Fibroblast of peridontal ligament (primary cell): Measurements from ENCODE around the gene RFX5.
"Not testable (repeated sequence)": the region's sequence is repeated elsewhere in the genome, so short reads cannot be mapped to it uniquely, and the experiment has no call there.

Experiments
- DNase-seq: peaks from one replicate; pipeline ENCODE4 v3.0.0-alpha.2; 2010; ENCODE audit errors: extremely low read depth

Gene RFX5

GRCh38 chr1:151362308-151363155 is 15.5 kb upstream of the RFX5 start:
- no peak for DNase-seq

- DNase-seq = no peak
These were observed 14.8 kb upstream of the RFX5 start for GRCh38 chr1:151361883-151362282.

GRCh38 chr1:151356696-151357095 is 9.6 kb upstream of the RFX5 start:
- DNase-seq = no peak

- no peak for DNase-seq
These were observed 5.1 kb upstream of the RFX5 start for GRCh38 chr1:151352021-151352718.

GRCh38 chr1:151350323-151350722 is 3.3 kb upstream of the RFX5 start:
- DNase-seq = not testable (repeated sequence)

GRCh38 chr1:151347523-151348246 is 633 bp upstream of the RFX5 start:
- DNase-seq = peak; percentile 23

- DNase-seq = no peak
These were observed 827 bp downstream of the RFX5 start for GRCh38 chr1:151346082-151346768.

GRCh38 chr1:151344291-151344690 is 2.8 kb downstream of the RFX5 start:
- no peak for DNase-seq

GRCh38 chr1:151343587-151343986 is 3.5 kb downstream of the RFX5 start:
- DNase-seq = no peak

GRCh38 chr1:151342569-151342968 is 4.5 kb downstream of the RFX5 start:
- DNase-seq = no peak

- DNase-seq = no peak
These were observed 5.0 kb downstream of the RFX5 start for GRCh38 chr1:151342021-151342420.

- DNase-seq = peak; percentile 90
These were observed 5.9 kb downstream of the RFX5 start for GRCh38 chr1:151340870-151341754.

- DNase-seq = no peak
These were observed 10.5 kb downstream of the RFX5 start for GRCh38 chr1:151336556-151336955.

- DNase-seq = no peak
These were observed 12.2 kb downstream of the RFX5 start for GRCh38 chr1:151334822-151335221.

- peak; percentile 16 for DNase-seq
These were observed 19.0 kb downstream of the RFX5 start for GRCh38 chr1:151327903-151328674.

GRCh38 chr1:151327223-151327902 is 19.7 kb downstream of the RFX5 start, which contains the start of gene PI4KB:
PI4KB (minus strand) TSS chr1:151327416; CDS start chr1:151316481, 10,935 bp downstream.
- peak; percentile 99 for DNase-seq

GRCh38 chr1:151326619-151327222 is 20.3 kb downstream of the RFX5 start:
- peak; percentile 57 for DNase-seq

- peak; percentile 55 for DNase-seq
These were observed 21.2 kb downstream of the RFX5 start for GRCh38 chr1:151325646-151326429.
